A673 (cell line): ENCODE results near the gene ANO1. TPM values are rescaled to one million over a fixed set of nuclear protein-coding genes. Genes with fewer than 3 reads are reported as not detected.

ENCODE experiments used
- BruUV-seq: library from RNA; stranded (reverse); fragments of 400-500 nt; replicated peaks from 2 replicates; lab custom pipeline; 2021; lab: Mats Ljungman, UMichigan
- CTCF ChIA-PET: fragments of 300-600 bp; sonication (Branson Sonifier 250); formaldehyde crosslinking; loops from one replicate; lab custom pipeline; 2022; ENCODE audit warnings: antibody characterized with exemption; lab: Charles Lee
- POLR2A ChIA-PET: fragments of 300-600 bp; sonication (Branson Sonifier 250); formaldehyde crosslinking; loops from one replicate; lab custom pipeline; 2022; ENCODE audit warnings: antibody characterized with exemption; ENCODE audit not compliant: low non-redundant PET; lab: Charles Lee
- DNase-seq: peaks from one replicate; pipeline ENCODE4 v3.0.0-alpha.2; 2015; ENCODE audit warnings: low spot score
- H3K27ac ChIP-seq: fragments of 200-600 bp; sonication (generic); 2 replicates; pipeline ENCODE4 v1.5.1; 2016; ENCODE audit warnings: mixed run types, low read depth, mild to moderate bottlenecking, mixed read lengths, antibody characterized with exemption, low read length; ENCODE audit not compliant: poor library complexity, severe bottlenecking
- H3K27me3 ChIP-seq: fragments of 200-600 bp; sonication (generic); replicated peaks from 2 replicates; pipeline ENCODE4 v1.6.1; 2017; ENCODE audit warnings: mixed run types, low read depth, mild to moderate bottlenecking, mixed read lengths, antibody characterized with exemption, low read length; ENCODE audit not compliant: insufficient read depth, poor library complexity
- H3K36me3 ChIP-seq: fragments of 200-600 bp; sonication (generic); 2 replicates; pipeline ENCODE4 v1.6.1; 2016; ENCODE audit warnings: mixed run types, mild to moderate bottlenecking, mixed read lengths, antibody characterized with exemption, low read length; ENCODE audit not compliant: insufficient read depth, poor library complexity, severe bottlenecking
- H3K4me1 ChIP-seq: fragments of 200-600 bp; sonication (generic); 2 replicates; pipeline ENCODE4 v1.6.1; 2017; ENCODE audit warnings: mixed run types, mild to moderate bottlenecking, mixed read lengths, antibody characterized with exemption, low read length; ENCODE audit not compliant: insufficient read depth, poor library complexity, severe bottlenecking
- H3K4me3 ChIP-seq: fragments of 200-600 bp; sonication (generic); 2 replicates; pipeline ENCODE4 v1.5.1; 2016; ENCODE audit warnings: low read depth, mixed run types, mild to moderate bottlenecking, mixed read lengths, low read length; ENCODE audit not compliant: poor library complexity, severe bottlenecking
- H3K9me3 ChIP-seq: fragments of 200-600 bp; sonication (generic); 2 replicates; pipeline ENCODE4 v1.6.1; 2016; ENCODE audit warnings: mixed run types, low read depth, mild to moderate bottlenecking, mixed read lengths, antibody characterized with exemption, low read length; ENCODE audit not compliant: poor library complexity, severe bottlenecking
- EZH2 ChIP-seq: fragments of 200-600 bp; sonication (generic); IDR thresholded peaks from 2 replicates; pipeline ENCODE4 v1.6.1; 2017; ENCODE audit warnings: borderline replicate concordance, low read depth, mild to moderate bottlenecking, mixed read lengths, antibody characterized with exemption, low read length; ENCODE audit not compliant: poor library complexity, severe bottlenecking
- intact Hi-C: fragments of 100-400 bp; cut with micrococcal nuclease; formaldehyde crosslinking; loops from one replicate; pipeline ENCODE4 v1.10.0; 2022; ENCODE audit not compliant: unreplicated experiment
- total RNA-seq: library from RNA; stranded (reverse); gene quantifications from 2 replicates; pipeline ENCODE4 v1.2.3, GENCODE V29; 2021
- TF ChIP-seq, protein P1 (sequence below): fragments of 300-800, 200-600 bp; sonication (generic); conservative IDR thresholded peaks from 2 replicates; pipeline ENCODE4 v1.5.1; 2017; ENCODE audit warnings: low read depth, mild to moderate bottlenecking, antibody characterized with exemption, low read length, moderate library complexity, mixed read lengths

ANO1 gene
- total RNA-seq, 1 experiment from 2014 or later, result 0.90 TPM

DNA sequence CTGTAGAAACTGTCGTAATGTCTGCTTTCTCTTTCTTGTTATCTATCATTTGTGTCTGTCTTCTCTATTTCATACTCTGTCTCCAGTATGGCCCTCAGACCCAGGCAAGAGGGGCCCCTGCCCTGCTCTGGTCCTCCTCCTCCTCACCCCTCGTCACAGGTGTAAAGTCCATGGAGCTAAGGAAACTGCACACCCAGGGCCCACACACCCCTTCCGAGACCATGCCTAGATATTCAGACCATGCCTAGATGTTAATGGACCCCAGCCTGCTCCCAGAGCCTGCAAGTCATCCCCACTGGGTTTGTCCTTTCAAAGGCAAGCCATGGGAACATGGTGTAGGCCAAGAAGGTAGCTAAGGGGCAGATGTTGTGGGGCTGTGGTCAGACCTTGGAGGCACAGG, 24.1 kb upstream of the ANO1 start:
- no peak for DNase-seq
- CTCF ChIA-PET, result no interaction called here
- TF ChIP-seq, protein P1, sequence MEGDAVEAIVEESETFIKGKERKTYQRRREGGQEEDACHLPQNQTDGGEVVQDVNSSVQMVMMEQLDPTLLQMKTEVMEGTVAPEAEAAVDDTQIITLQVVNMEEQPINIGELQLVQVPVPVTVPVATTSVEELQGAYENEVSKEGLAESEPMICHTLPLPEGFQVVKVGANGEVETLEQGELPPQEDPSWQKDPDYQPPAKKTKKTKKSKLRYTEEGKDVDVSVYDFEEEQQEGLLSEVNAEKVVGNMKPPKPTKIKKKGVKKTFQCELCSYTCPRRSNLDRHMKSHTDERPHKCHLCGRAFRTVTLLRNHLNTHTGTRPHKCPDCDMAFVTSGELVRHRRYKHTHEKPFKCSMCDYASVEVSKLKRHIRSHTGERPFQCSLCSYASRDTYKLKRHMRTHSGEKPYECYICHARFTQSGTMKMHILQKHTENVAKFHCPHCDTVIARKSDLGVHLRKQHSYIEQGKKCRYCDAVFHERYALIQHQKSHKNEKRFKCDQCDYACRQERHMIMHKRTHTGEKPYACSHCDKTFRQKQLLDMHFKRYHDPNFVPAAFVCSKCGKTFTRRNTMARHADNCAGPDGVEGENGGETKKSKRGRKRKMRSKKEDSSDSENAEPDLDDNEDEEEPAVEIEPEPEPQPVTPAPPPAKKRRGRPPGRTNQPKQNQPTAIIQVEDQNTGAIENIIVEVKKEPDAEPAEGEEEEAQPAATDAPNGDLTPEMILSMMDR, result no peak
- no peak for TF ChIP-seq EZH2
- Histone ChIP-seq H3K36me3 (no peaks in the 10 kb centered on the region), H3K27me3 (peaks cover 29% of the 10 kb centered on the region), H3K27ac (no peak overlapping the region), H3K9me3 (no peaks in the 10 kb centered on the region), H3K4me3 (no peak overlapping the region), H3K4me1 (no peaks in the 10 kb centered on the region)
- no TSS peak for BruUV-seq
- POLR2A ChIA-PET, result no interaction called here
- intact Hi-C loops, result no loop called here

DNA sequence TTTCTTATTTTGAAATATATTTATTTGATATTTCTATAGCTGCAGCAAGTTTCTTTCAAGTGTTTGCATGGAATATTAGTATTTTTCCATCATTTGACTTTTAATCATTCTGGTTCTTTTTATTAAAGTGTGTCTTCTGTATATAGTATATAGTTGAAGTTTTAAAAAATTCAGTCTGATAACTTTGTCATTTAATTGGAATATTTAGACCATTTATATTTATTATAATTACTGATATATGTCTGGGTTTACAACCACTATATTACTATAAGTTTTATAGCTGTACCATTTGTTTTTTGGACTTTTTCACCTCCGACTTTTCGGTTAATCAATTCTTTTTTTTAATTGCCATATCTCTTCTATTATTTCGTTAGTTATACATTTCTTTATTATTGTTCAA, 22.7 kb upstream of the ANO1 start:
- Histone ChIP-seq H3K27me3 (peaks cover 18% of the 10 kb centered on the region), H3K27ac (no peak overlapping the region), H3K36me3 (no peaks in the 10 kb centered on the region), H3K9me3 (no peaks in the 10 kb centered on the region), H3K4me3 (no peak overlapping the region), H3K4me1 (no peaks in the 10 kb centered on the region)
- DNase-seq, result no peak
- TF ChIP-seq, protein P1, result no peak
- TF ChIP-seq EZH2, result no peak
- CTCF ChIA-PET, result no interaction called here
- POLR2A ChIA-PET, result no interaction called here
- BruUV-seq, result no TSS peak
- intact Hi-C loops, result no loop called here

DNA sequence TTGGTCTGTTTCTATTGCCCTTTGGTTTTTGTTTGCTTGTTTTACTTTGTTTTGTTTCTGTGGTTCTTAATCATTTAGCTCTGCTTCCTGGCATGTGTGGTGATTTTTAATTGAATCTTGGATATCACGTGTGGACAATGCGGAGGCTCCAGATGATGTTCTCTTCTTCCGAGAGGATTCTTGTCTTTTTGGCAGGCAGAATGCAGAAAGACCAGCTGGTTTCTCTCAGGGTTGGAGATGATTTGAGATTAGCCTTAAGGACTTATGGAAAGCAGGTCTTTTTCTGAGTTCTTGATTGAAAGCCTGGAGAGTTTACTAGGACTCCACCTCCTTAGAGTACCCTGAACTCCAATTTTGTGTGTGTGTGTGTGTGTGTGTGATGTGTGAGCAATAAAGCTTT, 21.0 kb upstream of the ANO1 start:
- intact Hi-C loops, result no loop called here
- Histone ChIP-seq H3K4me3 (no peak overlapping the region), H3K36me3 (no peaks in the 10 kb centered on the region), H3K4me1 (no peaks in the 10 kb centered on the region), H3K27ac (no peak overlapping the region), H3K9me3 (no peaks in the 10 kb centered on the region), H3K27me3 (peaks cover 2% of the 10 kb centered on the region)
- TF ChIP-seq, protein P1, result no peak
- no peak for TF ChIP-seq EZH2
- POLR2A ChIA-PET, result no interaction called here
- no TSS peak for BruUV-seq
- CTCF ChIA-PET, result no interaction called here
- DNase-seq, result no peak
